ENCODE measurements around the gene JAZF1.

DNA sequence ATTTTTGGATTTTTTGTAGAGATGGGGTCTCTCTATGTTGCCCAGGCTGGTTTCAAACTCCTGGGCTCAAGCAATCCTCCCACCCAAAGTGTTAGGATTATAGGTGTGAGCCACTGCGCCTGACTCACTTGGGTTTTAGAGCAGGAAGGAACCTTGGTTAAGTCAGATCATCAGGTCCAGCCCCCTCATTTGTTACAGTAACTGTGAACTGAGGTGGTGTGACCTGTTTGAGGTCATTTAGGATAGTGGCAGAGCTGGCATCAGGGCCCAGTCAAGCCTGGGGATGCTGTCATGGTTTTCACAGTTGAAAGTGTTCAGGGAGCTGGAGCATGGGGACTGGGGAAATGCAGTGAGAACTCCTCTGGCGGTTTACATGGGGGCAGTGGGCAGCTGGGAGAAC is 281.0 kb downstream of the JAZF1 start:
- TF ChIP-seq CTCF (IDR thresholded peaks at IDR 0.05): no peak
- TF ChIP-seq POLR2A (IDR thresholded peaks at IDR 0.05): no peak
- TF ChIP-seq POLR2AphosphoS5 (IDR thresholded peaks at IDR 0.05): no peak
